K562 (cell line): ENCODE measurements around the gene TALDO1. TPM values are rescaled to one million over a fixed set of nuclear protein-coding genes. Genes with fewer than 3 reads are reported as not detected.

Experiments used
- ATAC-seq: fragments of 200-7000 bp; cut with Tn5 transposase; 3 replicates; pipeline ENCODE4 v1.9.1; 2020; ENCODE audit warnings: moderate library complexity
- BruUV-seq: library from RNA; stranded (reverse); fragments of 400-500 nt; replicated peaks from 2 replicates; lab custom pipeline; 2021; lab: Mats Ljungman, UMichigan
- CTCF ChIA-PET: fragments of 300-600 bp; formaldehyde crosslinking; extraction: SDS; loops from one replicate; lab custom pipeline; 2021; ENCODE audit warnings: low intra/inter-chr PET ratio; lab: Yijun Ruan, JAX
- POLR2A ChIA-PET: fragments of 300-600, 350-650 bp; sonication (Branson Sonifier 250); formaldehyde crosslinking; extraction: SDS; loops from one replicate; lab custom pipeline; 2021; ENCODE audit warnings: antibody characterized with exemption, inconsistent platforms; lab: Yijun Ruan, JAX
- DNase-seq, 4 experiments: peaks; one replicate each; pipeline versions ENCODE4 v3.0.0 to v3.0.0-alpha.2; 2011 to 2018; ENCODE audit warnings: low spot score in 3 of 4, mixed read lengths in 3 of 4; ENCODE audit errors: extremely low read depth in 1 of 4
- FAIRE-seq: peaks from 2 replicates; lab custom pipeline; 2011; peaks lifted over from hg19 to GRCh38; lab: Jason Lieb, UNC
- H2AFZ ChIP-seq: 2 replicates; pipeline ENCODE4 v1.6.0; 2011; ENCODE audit warnings: low read depth, low read length, control low read depth, inconsistent platforms
- H3K27ac ChIP-seq: fragments of 200-600 bp; 3 replicates; pipeline ENCODE4 v1.8.0; 2011; ENCODE audit warnings: low read depth, mild to moderate bottlenecking, control low read depth, inconsistent platforms, low read length, moderate library complexity, mixed read lengths; ENCODE audit errors: extremely low read depth
- H3K27me3 ChIP-seq, 2 experiments: fragments of 300-600 bp in 1 of 2; 2 replicates in 1 of 2; 3 replicates in 1 of 2; pipeline versions ENCODE4 v1.6.0 to v1.8.0; 2011; ENCODE audit warnings: inconsistent platforms in 2 of 2, low read length in 2 of 2, mild to moderate bottlenecking in 1 of 2, mixed read lengths in 1 of 2, moderate library complexity in 1 of 2; ENCODE audit not compliant: control insufficient read depth in 2 of 2, insufficient read depth in 2 of 2
- H3K36me3 ChIP-seq: fragments of 300-600 bp; 3 replicates; pipeline ENCODE4 v1.8.0; 2011; ENCODE audit warnings: mild to moderate bottlenecking, low read length, inconsistent platforms; ENCODE audit not compliant: control insufficient read depth, insufficient read depth
- H3K4me1 ChIP-seq, 2 experiments: fragments of 200-600 bp in 1 of 2; replicated peaks in 1 of 2; 2 replicates in 1 of 2; 3 replicates in 1 of 2; pipeline versions ENCODE4 v1.5.1 to v1.8.0; 2011; ENCODE audit warnings: inconsistent platforms in 2 of 2, low read length in 2 of 2, mild to moderate bottlenecking in 1 of 2, mixed read lengths in 1 of 2, moderate library complexity in 1 of 2; ENCODE audit not compliant: control insufficient read depth in 2 of 2, insufficient read depth in 2 of 2
- H3K4me2 ChIP-seq: 2 replicates; pipeline ENCODE4 v1.6.1; 2011; ENCODE audit warnings: low read length, control low read depth, inconsistent platforms, mixed read lengths; ENCODE audit not compliant: insufficient read depth
- H3K4me3 ChIP-seq: fragments of 200-600 bp; sonication (generic), shearing (Covaris generic); 2 replicates; pipeline ENCODE4 v1.5.1; 2016; ENCODE audit warnings: control low read depth, inconsistent platforms
- H3K79me2 ChIP-seq: fragments of 200-600 bp; 3 replicates; pipeline ENCODE4 v1.8.0; 2011; ENCODE audit warnings: low read length, inconsistent platforms; ENCODE audit not compliant: control insufficient read depth, insufficient read depth
- H3K9ac ChIP-seq, 2 experiments: 2 replicates each; pipeline versions ENCODE4 v1.6.0 to v1.6.1; 2011; ENCODE audit warnings: low read depth in 2 of 2, low read length in 2 of 2, control low read depth in 1 of 2, inconsistent platforms in 1 of 2, mild to moderate bottlenecking in 1 of 2, mixed read lengths in 1 of 2; ENCODE audit not compliant: insufficient read depth in 1 of 2
- H3K9me1 ChIP-seq: one replicate; pipeline ENCODE4 v1.6.0; 2011; ENCODE audit warnings: inconsistent platforms, mild to moderate bottlenecking, low read length, moderate library complexity; ENCODE audit not compliant: control insufficient read depth, insufficient read depth
- H3K9me3 ChIP-seq: replicated peaks from 2 replicates; pipeline ENCODE4 v1.5.1; 2011; ENCODE audit warnings: low read depth, low read length, inconsistent platforms; ENCODE audit not compliant: control insufficient read depth, insufficient read depth
- H4K20me1 ChIP-seq: replicated peaks from 2 replicates; pipeline ENCODE4 v1.6.1; 2011; ENCODE audit warnings: low read length, inconsistent platforms, mixed read lengths; ENCODE audit not compliant: control insufficient read depth, insufficient read depth
- CREM ChIP-seq: IDR thresholded peaks from 2 replicates; pipeline ENCODE4 v1.6.1; 2014; ENCODE audit warnings: antibody characterized with exemption, low read depth
- ESRRA ChIP-seq: fragments of 450-650 bp; IDR thresholded peaks from 2 replicates; pipeline ENCODE4 v1.6.1; 2014; ENCODE audit warnings: low read depth, mild to moderate bottlenecking, moderate library complexity, borderline replicate concordance
- ESRRB ChIP-seq: fragments of 250-450 bp; sonication (Bioruptor Pico); IDR thresholded peaks from 2 replicates; pipeline ENCODE4 v1.5.0; 2020; ENCODE audit warnings: mild to moderate bottlenecking, moderate library complexity, borderline replicate concordance
- KLF10 ChIP-seq: fragments of 250-450 bp; sonication (Bioruptor Pico); IDR thresholded peaks from 2 replicates; pipeline ENCODE4 v1.6.1; 2021; ENCODE audit warnings: matching md5 sums
- MNT ChIP-seq, 2 experiments: fragments of 450-650 bp; conservative IDR thresholded peaks; 2 replicates each; pipeline ENCODE4 v1.6.1; 2017; ENCODE audit warnings: mild to moderate bottlenecking in 2 of 2, moderate library complexity in 2 of 2
- NFXL1 ChIP-seq: fragments of 450-650 bp; formaldehyde crosslinking; IDR thresholded peaks from 2 replicates; pipeline ENCODE4 v1.4.0; 2021; ENCODE audit warnings: mild to moderate bottlenecking
- POLR2AphosphoS5 ChIP-seq: IDR thresholded peaks from 2 replicates; pipeline ENCODE4 v1.6.1; 2011; ENCODE audit warnings: mild to moderate bottlenecking, low read depth, low read length, moderate library complexity; ENCODE audit not compliant: control insufficient read depth, insufficient read depth
- POLR2H ChIP-seq: IDR thresholded peaks from 2 replicates; pipeline ENCODE4 v1.6.1; 2016; ENCODE audit warnings: missing genetic modification characterization, low read depth, mild to moderate bottlenecking, control low read depth, missing compliant biosample characterization, moderate library complexity
- PRMT5 ChIP-seq: sonication (generic); formaldehyde crosslinking; IDR thresholded peaks from 2 replicates; pipeline ENCODE4 v1.5.0; 2020; ENCODE audit warnings: missing genetic modification reagents
- SMAD3 ChIP-seq: fragments of 450-650 bp; formaldehyde crosslinking; conservative IDR thresholded peaks from 2 replicates; pipeline ENCODE4 v1.4.0; 2020; ENCODE audit warnings: mild to moderate bottlenecking
- STAT5B ChIP-seq: fragments of 250-450 bp; sonication (Bioruptor Pico); IDR thresholded peaks from 2 replicates; pipeline ENCODE4 v1.8.0; 2021; ENCODE audit warnings: mild to moderate bottlenecking, inconsistent platforms
- SUPT5H ChIP-seq: fragments of 450-650 bp; IDR thresholded peaks from 2 replicates; pipeline ENCODE4 v1.6.1; 2016
- THRB ChIP-seq: fragments of 450-650 bp; formaldehyde crosslinking; conservative IDR thresholded peaks from 2 replicates; pipeline ENCODE4 v1.4.0; 2022; ENCODE audit warnings: mild to moderate bottlenecking, missing genetic modification characterization
- TOE1 ChIP-seq, 2 experiments: fragments of 450-650 bp in 1 of 2; sonication (generic) in 1 of 2; formaldehyde crosslinking in 1 of 2; IDR thresholded peaks; 2 replicates each; pipeline versions ENCODE4 v1.7.1 to v1.8.0; 2016 to 2022; ENCODE audit warnings: borderline replicate concordance in 2 of 2, mild to moderate bottlenecking in 2 of 2, antibody characterized with exemption in 1 of 2, inconsistent platforms in 1 of 2, low read depth in 1 of 2, missing genetic modification reagents in 1 of 2, moderate library complexity in 1 of 2
- ZBTB17 ChIP-seq: fragments of 450-650 bp; formaldehyde crosslinking; IDR thresholded peaks from 2 replicates; pipeline ENCODE4 v1.4.0; 2020; ENCODE audit warnings: mild to moderate bottlenecking
- ZNF830 ChIP-seq: fragments of 250-450 bp; sonication (Bioruptor Pico); IDR thresholded peaks from 2 replicates; pipeline ENCODE4 v1.5.0; 2021; ENCODE audit warnings: mild to moderate bottlenecking
- ZZZ3 ChIP-seq: fragments of 450-650 bp; IDR thresholded peaks from 2 replicates; pipeline ENCODE4 v1.6.1; 2016; ENCODE audit warnings: antibody characterized with exemption, mild to moderate bottlenecking, moderate library complexity
- WGBS: fragments of 100-300 bp; shearing (Covaris generic); methylation state at CpG from one replicate; pipeline ENCODE4 v1.1.6; 2016; ENCODE audit warnings: low coverage, mixed read lengths; ENCODE audit not compliant: insufficient coverage; ENCODE audit errors: missing lambda C conversion rate; 5-methylcytosine and 5-hydroxymethylcytosine counted together
- in situ Hi-C: fragments of 300-500 bp; cut with MboI; formaldehyde crosslinking; loops from 4 replicates; pipeline ENCODE4 v1.15.0; 2018; ENCODE audit warnings: inconsistent platforms, mixed read lengths
- intact Hi-C: fragments of 100-400 bp; cut with micrococcal nuclease; formaldehyde crosslinking; loops from 2 replicates; pipeline ENCODE4 v1.14.2; 2022
- polyA plus RNA-seq, 8 experiments: library from polyadenylated mRNA; depleted of rRNA in 4 of 8; stranded (reverse) in 5 of 8; unstranded in 3 of 8; fragments of >200 nt; fragmentation: Nextera tagmentation in 2 of 8; fragmentation: Illumina TruSeq in 1 of 8; extraction: Ambion mirVana in 2 of 8; extraction: Trizol in 1 of 8; gene quantifications; 2 replicates each; pipeline versions ENCODE4 v1.2.1 to v1.2.3, GENCODE V29; 2011 to 2014; ENCODE audit warnings: inconsistent platforms in 1 of 8, missing spikeins in 1 of 8
- total RNA-seq, 7 experiments: library from RNA; depleted of rRNA in 6 of 7; stranded (reverse); fragments of >200 nt in 6 of 7; fragmentation: Illumina TruSeq in 2 of 7; extraction: Trizol in 2 of 7; gene quantifications; 2 replicates each; pipeline versions ENCODE4 v1.2.1 to v1.2.3, GENCODE V29; 2011 to 2021; ENCODE audit warnings: low replicate concordance in 1 of 7

The TALDO1 gene
- total and polyA plus RNA-seq, 9 of the 15 experiments (the other 6 are each of a cell fraction or from before 2014, with no cell fraction given) = 260 to 541 (median 441) TPM

GRCh38 chr11:765025-765801 lies 17.9 kb downstream of the TALDO1 start:
- BruUV-seq = no TSS peak
- intact Hi-C loops (no loop called here), in situ Hi-C loops (no loop called here)
- Histone ChIP-seq H3K4me2 (no peak overlapping the region), H3K79me2 (peaks cover 4% of the 10 kb centered on the region; the same call in 1 of the 3 replicates), H3K36me3 (peaks cover 81% of the 10 kb centered on the region), H3K4me1 (peaks cover 8 to 40% of the 10 kb centered on the region in 2 experiments; a peak in 4 of 5 replicates), H3K27me3 (no peaks in the 10 kb centered on the region), H3K4me3 (no peak overlapping the region), H4K20me1 (peaks cover 36% of the 10 kb centered on the region), H3K27ac (no peak overlapping the region), H3K9me1 (peaks cover 6% of the 10 kb centered on the region), H2AFZ (no peak overlapping the region), H3K9ac (no peak overlapping the region), H3K9me3 (no peaks in the 10 kb centered on the region)
- POLR2A ChIA-PET = interaction anchor here (1.0 to 10.4 kb wide), 8 partner anchors 10 to 70 kb away, joined by 3 to 88 read pairs (median 4); partner anchors contain the start of genes DEAF1, TALDO1 and TMEM80
- CTCF ChIA-PET = interaction anchor here (1.5 kb wide), 1 partner anchor 37 kb away, joined by 8 read pairs; no protein-coding TSS in a partner anchor
- ATAC-seq (peak; percentile 59), FAIRE-seq (peak; percentile 19), DNase-seq (peak; percentile 48 to 64 (median 56))
- WGBS = 76% methylated on average over 15 of the region's 19 CpGs
- peak; percentile 46 for TF ChIP-seq THRB (CRISPR knock-in tag)
- TF ChIP-seq SUPT5H = peak; percentile 87
- 0 out of 2 replicates have a peak, but pooled peaks have one; percentile 24 for TF ChIP-seq NFXL1 (CRISPR knock-in tag)
- no peak for TF ChIP-seq ESRRA
- TF ChIP-seq STAT5B = no peak
- TF ChIP-seq POLR2AphosphoS5 = peak; percentile 81; the same call in 1 of the 2 replicates
- TF ChIP-seq ZZZ3 = no peak
- TF ChIP-seq ZNF830 (CRISPR knock-in tag) = peak; percentile 93; the same call in 1 of the 2 replicates
- TF ChIP-seq KLF10 (CRISPR knock-in tag) = 0 out of 2 replicates have a peak, but pooled peaks have one; percentile 60
- TF ChIP-seq SMAD3 (CRISPR knock-in tag) = peak; percentile 65; the same call in 1 of the 2 replicates
- TF ChIP-seq PRMT5 (CRISPR knock-in tag) = no peak
- TF ChIP-seq ZBTB17 = peak; percentile 65; the same call in 1 of the 2 replicates
- TF ChIP-seq CREM = peak; percentile 38; the same call in 1 of the 2 replicates
- peak; percentile 24; the same call in 1 of the 2 replicates for TF ChIP-seq POLR2H (tag)
- TF ChIP-seq MNT (conservative IDR thresholded peaks at IDR 0.05) = peak in 1 of 2 experiments; percentile 21; a peak in 1 of 4 replicates
- 0 out of 2 replicates have a peak, but pooled peaks have one; percentile 52 for TF ChIP-seq ESRRB (CRISPR knock-in tag)
- TF ChIP-seq TOE1 (IDR thresholded peaks at IDR 0.05; ENCODE audit: borderline replicate concordance) = peak; percentile 23; the same call in 1 of the 2 replicates
- no peak for TF ChIP-seq TOE1 (CRISPR knock-in tag; IDR thresholded peaks at IDR 0.05; ENCODE audit: borderline replicate concordance, low read depth)
